ENCODE results near the gene MRPL30. TPM values are rescaled to one million over a fixed set of nuclear protein-coding genes. Genes with fewer than 3 reads are reported as not detected.
A peak's percentile ranks its signal among the peaks of the same experiment; 100 is the strongest.
"Not testable (repeated sequence)": the region's sequence is repeated elsewhere in the genome, so short reads cannot be mapped to it uniquely, and the experiment has no call there.

MRPL30 gene
- total RNA-seq, 1 donor from 2014 or later: 34.5 TPM

DNA sequence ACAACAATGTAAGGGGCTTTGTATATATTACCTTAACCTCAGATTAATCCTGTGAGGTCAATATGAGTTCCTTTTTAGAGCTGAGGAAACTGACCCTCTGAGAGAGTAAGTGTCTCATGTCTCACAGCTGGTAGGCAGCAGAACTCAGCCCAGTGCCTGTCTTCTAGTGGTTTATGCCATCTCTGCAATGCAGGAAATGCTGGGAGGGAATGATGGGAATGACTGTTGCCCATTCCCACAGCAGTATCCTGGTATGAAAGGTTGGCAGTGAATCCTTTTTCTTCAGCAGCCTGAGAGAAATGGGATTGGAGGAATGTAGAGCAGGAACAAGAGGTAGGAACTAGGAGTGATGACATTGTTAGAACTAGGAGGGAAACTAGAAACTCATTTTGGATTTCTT lies 6.0 kb downstream of the MRPL30 start:
- DNase-seq: no peak

DNA sequence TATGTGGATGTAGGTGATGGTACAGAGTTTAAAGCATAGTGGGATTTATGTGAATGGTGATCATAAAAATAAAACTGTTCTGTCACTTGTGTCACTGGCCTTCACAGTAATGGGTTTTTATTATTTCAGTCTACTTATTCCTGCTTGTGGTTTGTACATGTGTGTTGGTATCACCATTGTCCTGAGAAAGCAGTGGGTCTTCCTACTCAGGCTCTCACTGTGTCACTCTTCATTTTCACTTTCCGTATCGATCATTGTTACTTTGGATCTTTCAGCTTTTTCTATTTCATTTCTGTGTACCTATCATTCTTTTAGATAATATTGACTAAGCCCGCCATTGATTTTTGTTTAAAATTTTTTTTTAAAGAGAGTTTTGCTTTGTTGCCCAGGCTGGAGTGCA lies 7.4 kb downstream of the MRPL30 start:
- no peak for DNase-seq

DNA sequence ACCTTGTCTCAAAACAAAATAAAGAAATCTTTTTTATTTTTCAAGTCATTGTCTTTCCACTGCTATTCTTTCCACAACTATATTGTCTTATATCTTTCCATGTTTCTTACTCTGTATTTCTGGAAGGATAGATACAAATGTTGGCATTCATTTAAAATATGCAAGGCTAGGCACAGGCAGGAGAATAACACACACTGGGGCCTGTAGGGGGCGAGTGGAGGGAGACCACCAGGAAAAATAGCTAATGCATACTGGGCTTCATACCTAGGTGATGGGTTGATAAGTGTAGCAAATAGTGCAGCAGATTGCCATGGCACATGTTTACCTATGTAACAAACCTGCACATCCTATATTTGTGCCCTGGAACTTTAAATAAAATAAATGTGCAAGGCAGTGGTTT lies 9.6 kb downstream of the MRPL30 start:
- peak; percentile 5 for DNase-seq

DNA sequence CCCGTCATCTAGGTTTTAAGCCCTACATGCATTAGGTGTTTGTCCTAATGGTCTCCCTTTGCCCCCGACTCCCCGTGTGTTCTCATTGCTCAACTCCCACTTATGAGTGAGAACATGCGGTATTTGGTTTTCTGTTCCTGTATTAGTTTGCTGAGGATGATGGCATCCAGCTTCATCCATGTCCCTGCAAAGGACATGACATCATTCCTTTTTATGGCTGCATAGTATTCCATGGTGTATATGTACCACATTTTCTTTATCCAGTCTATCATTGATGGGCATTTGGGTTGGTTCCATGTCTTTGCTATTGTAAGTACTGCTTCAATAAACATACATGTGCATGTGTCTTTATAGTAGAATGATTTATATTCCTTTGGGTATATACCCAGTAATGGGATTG lies 11.4 kb downstream of the MRPL30 start:
- not testable (repeated sequence) for DNase-seq

DNA sequence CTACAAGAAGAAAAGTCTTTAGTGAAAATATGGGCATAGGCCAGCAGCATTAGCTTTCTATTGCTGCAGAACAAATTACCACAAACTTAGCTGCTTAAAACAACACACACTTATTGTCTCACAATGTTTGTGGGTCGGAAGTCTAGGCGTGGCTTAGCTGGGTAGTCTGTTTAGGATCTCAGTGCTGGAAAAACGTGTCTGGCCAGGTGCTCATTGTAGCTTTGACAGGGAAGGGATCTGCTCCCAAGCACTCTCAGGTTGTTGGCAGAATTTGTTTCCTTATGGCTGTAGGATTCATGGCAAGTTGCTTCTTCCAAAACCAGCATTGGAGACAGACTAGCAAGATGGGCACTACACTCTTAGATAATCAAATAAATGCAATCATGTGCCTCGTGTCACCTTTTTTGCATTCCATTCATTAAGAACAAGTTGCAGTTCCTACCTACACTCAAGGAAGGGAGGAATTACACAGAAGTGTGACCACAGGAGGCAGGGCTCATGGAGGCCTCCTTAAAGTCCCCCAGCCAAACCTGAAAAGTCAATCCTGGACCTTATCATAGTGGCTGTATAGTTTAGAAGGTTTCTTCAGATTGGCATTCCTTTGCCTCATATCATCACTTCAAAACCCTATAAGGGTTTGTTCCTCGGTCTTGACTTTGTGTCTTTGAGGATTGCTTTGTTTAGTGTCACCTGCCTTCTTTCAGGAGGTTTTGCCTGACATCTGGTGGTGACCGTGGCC lies 17.3 kb downstream of the MRPL30 start:
- DNase-seq: peak; percentile 2

DNA sequence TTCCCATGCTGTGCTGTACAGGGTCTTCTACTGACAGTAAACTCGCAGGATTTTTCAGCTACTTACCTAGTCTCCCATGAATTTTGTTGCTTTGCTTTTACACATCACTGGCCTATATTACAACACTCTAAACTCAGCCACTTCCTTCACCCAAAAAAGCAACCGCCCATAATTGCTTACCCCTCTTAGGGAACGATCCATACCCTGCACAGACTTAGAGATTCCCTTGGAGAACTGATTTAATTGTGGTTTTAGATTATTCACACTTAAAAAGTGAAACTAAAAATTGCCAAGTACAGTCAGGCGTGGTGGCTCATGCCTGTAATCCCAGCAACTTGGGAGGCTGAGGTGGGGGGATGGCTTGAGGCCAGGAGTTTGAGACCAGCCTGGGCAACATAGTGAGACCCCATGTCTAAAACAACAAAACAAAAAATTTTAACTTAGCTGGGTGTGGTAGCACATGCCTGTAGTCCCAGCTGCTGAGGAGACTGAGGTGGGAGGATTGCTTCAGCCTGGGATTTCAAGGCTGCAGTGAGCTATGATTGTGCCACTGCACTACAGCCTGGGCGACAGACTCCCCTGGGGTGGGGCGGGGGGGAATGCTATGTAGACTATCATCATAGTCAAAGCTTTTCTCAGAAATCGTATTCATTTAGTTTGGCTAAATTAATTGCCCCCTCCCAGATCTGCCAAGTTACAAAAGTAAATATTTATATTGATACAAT lies 19.3 kb downstream of the MRPL30 start:
- DNase-seq: no peak

DNA sequence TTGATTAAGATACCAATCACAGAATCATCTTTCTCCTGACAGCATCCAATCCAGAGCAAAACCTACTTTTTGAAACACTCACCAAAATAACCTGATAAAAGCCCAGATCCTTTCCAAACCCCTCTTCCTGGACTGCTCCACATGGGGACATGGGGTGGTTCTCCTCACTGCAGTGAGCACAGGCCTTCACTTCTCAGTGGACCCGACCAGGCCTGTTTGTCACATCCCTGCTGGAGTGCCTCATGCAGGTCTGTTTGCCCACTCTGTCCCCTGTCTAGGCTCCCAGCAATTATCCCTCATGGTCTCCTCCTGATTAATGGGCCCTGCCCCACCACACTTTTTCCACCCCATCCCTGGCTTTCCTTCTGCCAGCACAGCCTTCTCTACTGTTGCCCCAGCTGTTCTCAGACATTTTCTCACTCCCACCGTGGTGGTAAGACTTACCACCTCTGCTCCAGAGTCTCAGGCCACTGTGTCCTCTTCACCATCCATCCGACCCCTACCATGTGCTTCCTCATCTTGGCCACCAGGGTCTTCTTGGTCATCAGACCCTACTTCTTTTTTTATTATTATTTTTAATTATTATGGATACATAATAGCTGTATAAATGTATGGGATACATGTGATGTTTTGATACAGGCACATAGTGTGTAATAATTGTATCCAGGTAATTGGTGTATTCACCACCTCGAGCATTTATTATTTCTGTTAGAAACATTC lies 21.1 kb downstream of the MRPL30 start:
- no peak for DNase-seq

DNA sequence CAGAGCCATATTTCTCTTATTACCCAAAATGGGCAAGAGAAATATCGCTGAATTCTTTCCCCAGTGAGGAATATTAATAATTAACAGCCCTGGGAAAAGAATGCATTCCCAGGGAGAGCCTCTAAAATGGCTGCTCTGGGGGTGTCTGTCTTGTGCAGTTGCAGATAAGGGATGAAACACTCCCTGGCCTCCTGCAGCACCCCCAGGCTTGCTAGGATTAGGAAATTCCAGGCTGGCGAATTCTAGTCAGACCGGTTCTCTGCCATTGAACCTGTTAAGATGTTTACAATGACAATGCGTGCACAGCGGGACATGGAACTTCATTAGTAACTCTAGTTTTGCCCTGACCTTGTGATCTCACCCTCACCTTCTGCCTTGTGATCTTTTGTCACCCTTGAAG lies 24.5 kb downstream of the MRPL30 start:
- no peak for DNase-seq

DNA sequence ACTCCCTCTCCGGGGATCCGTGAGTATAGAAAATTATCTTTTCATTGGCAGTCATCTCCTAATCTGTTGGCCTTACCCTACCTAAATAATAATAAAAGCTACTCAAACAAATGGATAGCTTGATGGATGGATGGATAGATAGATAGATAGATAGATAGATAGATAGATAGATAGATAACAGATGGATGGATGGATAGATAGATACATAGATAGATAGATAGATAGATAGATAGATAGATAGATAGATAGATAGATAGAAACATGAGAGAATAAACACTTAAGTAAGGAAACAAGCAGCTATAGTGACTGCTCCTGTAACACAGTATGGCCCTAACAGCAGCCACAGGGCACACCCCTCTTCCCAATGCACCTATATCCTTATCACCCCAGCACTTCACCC lies 35.1 kb downstream of the MRPL30 start:
- DNase-seq: no peak

DNA sequence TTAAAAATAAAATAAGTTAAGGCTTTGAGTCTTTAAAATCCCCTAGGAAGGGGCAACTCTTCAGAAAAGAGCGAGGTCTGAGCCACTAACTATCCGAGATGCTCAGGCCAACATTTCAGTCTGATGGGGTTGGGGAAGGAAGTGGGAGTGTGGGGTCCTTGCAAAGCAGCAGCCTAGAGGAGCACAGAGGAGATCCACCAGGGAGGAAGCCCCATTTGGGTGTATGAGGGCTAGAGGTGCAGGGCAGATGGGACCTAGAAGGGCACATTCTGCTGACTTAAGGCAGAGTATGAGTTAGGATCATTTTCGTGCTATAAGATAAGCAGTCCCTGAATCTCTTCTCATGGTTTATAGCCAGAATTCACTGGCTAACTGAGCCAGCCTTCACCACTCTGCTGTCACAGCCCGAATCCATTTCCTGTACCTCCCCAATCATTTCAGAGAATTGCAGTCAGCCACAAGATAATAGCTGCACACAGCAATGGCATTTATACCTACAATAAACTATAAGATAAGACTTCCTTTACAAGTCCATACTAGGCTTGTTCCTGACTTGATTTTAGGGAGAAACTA lies 37.0 kb downstream of the MRPL30 start:
- DNase-seq: no peak

DNA sequence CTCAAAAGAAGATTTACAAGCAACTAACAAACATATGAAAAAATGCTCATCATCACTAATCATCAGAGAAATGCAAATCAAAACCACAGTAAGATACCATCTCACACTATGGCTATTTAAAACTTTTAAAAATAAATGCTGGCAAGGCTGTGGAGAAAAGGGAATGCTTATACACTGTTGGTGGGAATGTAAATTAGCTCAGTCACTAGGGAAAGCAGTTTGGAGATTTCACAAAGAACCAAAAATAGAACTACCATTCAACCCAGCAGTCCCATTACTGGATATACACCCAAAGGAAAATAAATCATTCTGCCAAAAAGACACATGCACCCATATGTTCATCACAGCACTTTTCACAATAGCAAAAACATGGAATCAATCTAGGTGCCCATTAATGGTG lies 52.2 kb downstream of the MRPL30 start:
- DNase-seq: not testable (repeated sequence)

DNA sequence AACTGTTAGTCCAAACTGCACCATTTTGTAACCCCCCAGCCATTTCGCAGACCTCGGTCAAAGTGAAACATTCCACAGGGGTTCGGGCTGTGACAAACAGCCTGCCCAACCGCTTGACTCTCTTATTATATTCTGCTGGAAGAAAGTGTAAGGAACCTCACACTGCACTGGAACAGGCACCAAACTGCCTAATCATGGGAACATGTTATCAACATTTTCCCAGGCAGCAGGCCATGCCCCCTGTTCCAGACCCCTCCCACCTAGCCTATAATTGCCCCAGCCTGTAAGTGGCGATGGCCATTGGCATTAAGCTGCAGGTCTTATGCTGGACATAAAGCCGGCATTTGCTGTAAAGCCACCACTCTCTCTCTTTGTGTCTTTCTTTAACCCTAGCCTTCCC lies 57.6 kb downstream of the MRPL30 start:
- no peak for DNase-seq

DNA sequence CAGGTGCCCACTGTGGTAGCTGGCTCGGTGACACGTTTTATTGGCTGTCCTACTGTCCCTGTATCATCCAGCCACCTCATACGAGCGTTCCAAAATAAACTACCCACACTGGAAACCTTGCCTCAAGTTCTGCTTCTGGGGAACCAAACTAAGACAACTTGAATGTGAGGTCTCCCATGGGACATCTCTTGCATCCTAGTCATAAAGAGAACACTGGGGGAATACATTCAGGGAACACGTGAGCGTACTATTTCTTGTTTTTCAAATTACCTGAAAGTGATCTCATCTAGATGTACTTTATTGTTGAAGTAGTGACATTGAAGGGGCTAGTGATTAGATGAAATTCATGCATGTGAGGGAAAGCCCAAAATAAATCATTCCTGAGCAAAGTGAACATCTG lies 59.4 kb downstream of the MRPL30 start:
- DNase-seq: no peak

DNA sequence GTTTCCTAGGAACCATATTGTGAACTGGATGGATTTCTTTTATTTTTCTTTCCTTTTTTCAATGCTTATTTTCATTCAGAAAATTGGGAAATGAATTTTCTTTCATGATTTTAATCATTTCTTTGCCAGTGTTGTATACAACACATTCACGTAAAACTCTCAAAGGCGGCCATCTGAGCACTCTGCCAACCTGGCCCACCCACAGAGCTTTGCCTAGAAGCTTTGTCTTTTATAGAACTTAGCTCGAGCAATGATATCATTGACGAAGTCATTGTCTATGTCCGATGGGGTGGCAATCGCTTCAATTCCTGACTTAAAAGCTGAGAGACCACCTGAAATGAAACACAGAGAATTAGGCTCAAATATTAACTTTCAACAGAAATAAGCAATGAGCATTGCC lies 61.2 kb downstream of the MRPL30 start:
- no peak for DNase-seq

Other genes starting within 250 kb of the MRPL30 start
- gene CRACDL, start 245.0 kb upstream of the MRPL30 start, total RNA-seq: 3.3 and 9.0 TPM in 2 replicates
- 0.37 TPM in 1 of 2 replicates, not detected in the other for gene C2orf15, start 39.5 kb upstream of the MRPL30 start, total RNA-seq
- gene TSGA10, start 26.2 kb upstream of the MRPL30 start, total RNA-seq: 1.7 and 2.9 TPM in 2 replicates
- gene LIPT1, start 26.2 kb upstream of the MRPL30 start, total RNA-seq: 6.2 and 7.5 TPM in 2 replicates
- 24.9 and 27.7 TPM in 2 replicates for gene MITD1, start 126 bp upstream of the MRPL30 start, total RNA-seq
- not detected in 2 replicates for gene LYG2, start 74.5 kb downstream of the MRPL30 start, total RNA-seq
- gene LYG1, start 120.0 kb downstream of the MRPL30 start, total RNA-seq: 0.28 and 1.2 TPM in 2 replicates
- 109 and 120 TPM in 2 replicates for gene TXNDC9, start 155.1 kb downstream of the MRPL30 start, total RNA-seq
- gene EIF5B, start 156.2 kb downstream of the MRPL30 start, total RNA-seq: 20.8 and 45.6 TPM in 2 replicates